Measurements from ENCODE around the gene GM2A.

- TF ChIP-seq CTCF (conservative IDR thresholded peaks at IDR 0.05; ENCODE audit: low read length) (peak; percentile 96), EZH2phosphoT487 (IDR thresholded peaks at IDR 0.05; ENCODE audit: borderline replicate concordance) (no peak)
Observed at GRCh38 chr5:151315998-151316597, 63.1 kb downstream of the GM2A start.
